Ovary (tissue), 9 donors: ENCODE data around the gene C1QTNF8. TPM values are rescaled to one million over a fixed set of nuclear protein-coding genes. Genes with fewer than 3 reads are reported as not detected.
"Not testable (repeated sequence)": the region's sequence is repeated elsewhere in the genome, so short reads cannot be mapped to it uniquely, and the experiment has no call there.

ENCODE experiments used
- DNase-seq, 5 donors: peaks; one replicate each; pipeline ENCODE4 v3.0.0-alpha.2; 2019 to 2020
- H3K27ac ChIP-seq, 2 donors: fragments of 200-600 bp; one replicate each; pipeline versions ENCODE4 v1.5.1 to v1.8.0; 2019 to 2022
- H3K27me3 ChIP-seq: fragments of 200-600 bp; one replicate; pipeline ENCODE4 v1.8.0; 2022
- H3K36me3 ChIP-seq: fragments of 200-600 bp; sonication (generic); one replicate; pipeline ENCODE4 v1.5.1; 2019
- H3K4me1 ChIP-seq: one replicate; pipeline ENCODE4 v1.8.1; 2013; ENCODE audit warnings: mild to moderate bottlenecking, moderate library complexity; ENCODE audit not compliant: insufficient read depth
- H3K4me3 ChIP-seq: fragments of 200-600 bp; sonication (generic); one replicate; pipeline ENCODE4 v1.5.1; 2017
- H3K9me3 ChIP-seq, 2 donors: fragments of 200-600 bp in 1 of 2; sonication (generic) in 1 of 2; one replicate each; pipeline versions ENCODE4 v1.5.1 to v1.8.1; 2013 to 2019; ENCODE audit warnings: mild to moderate bottlenecking in 1 of 2, moderate library complexity in 1 of 2
- EP300 ChIP-seq: sonication (generic); formaldehyde crosslinking; IDR thresholded peaks from one replicate; pipeline ENCODE4 v1.6.1; 2017; ENCODE audit warnings: antibody characterized with exemption
- POLR2A ChIP-seq: fragments of 450-650 bp; IDR thresholded peaks from one replicate; pipeline ENCODE4 v1.6.1; 2017; ENCODE audit warnings: antibody characterized with exemption, mild to moderate bottlenecking, moderate library complexity
- WGBS, 3 donors: extraction: QIAGEN DNeasy Blood & Tissue Kit in 1 of 3; methylation state at CpG; one replicate each; pipeline versions ENCODE4 v1.1.5 to v1.1.7; 2013 to 2017; 5-methylcytosine and 5-hydroxymethylcytosine counted together
- intact Hi-C, 4 donors: fragments of 100-400 bp; cut with DNase I; formaldehyde crosslinking; loops; one replicate each; pipeline versions ENCODE4 v1.11.0 to v1.15.1; 2022 to 2023
- polyA plus RNA-seq, 2 donors: library from polyadenylated mRNA; stranded (reverse); fragments of 200-250 nt in 1 of 2; fragments of 350-450 nt in 1 of 2; fragmentation: Illumina TruSeq in 1 of 2; extraction: RNeasy Lipid Tissue Mini Kit (QIAGEN cat#74804) in 1 of 2; gene quantifications; one replicate each; pipeline ENCODE4 v1.2.3, GENCODE V29; 2013 to 2014
- total RNA-seq, 7 donors: library from RNA; depleted of rRNA in 2 of 7; stranded (reverse); fragments of >200 nt in 2 of 7; fragmentation: NEBNext Ultra II Directional in 3 of 7; extraction: Animal tissue kit (Norgen Biotek cat#: 25700) in 3 of 7; gene quantifications; one replicate each; pipeline versions ENCODE4 v1.1.0 to v1.2.4, GENCODE V29; 2016 to 2023
- TF ChIP-seq, protein P1 (sequence below), 3 donors: fragments of 450-650 bp in 2 of 3; fragments of 200-600 bp in 1 of 3; IDR thresholded peaks; one replicate each; pipeline versions ENCODE4 v1.5.1 to v1.8.0; 2016 to 2022; ENCODE audit warnings: antibody characterized with exemption in 3 of 3, mild to moderate bottlenecking in 1 of 3
- donor health status: DM: no; HTN: no; CAD: no; lungs with moderate emphysema.
- donor health status: DM: no; HTN: no; CAD: no.
- donor health status: Bipolar disorder and iron deficiency.
- donor health status: DM: yes; HTN: yes; CAD: no.
- donor health status: DM: no; HTN: no; CAD: no.
- donor health status: DM: yes; HTN: yes; CAD: no.

C1QTNF8 gene
- total and polyA plus RNA-seq, 9 donors, result 0.80 TPM; not detected in 8

DNA sequence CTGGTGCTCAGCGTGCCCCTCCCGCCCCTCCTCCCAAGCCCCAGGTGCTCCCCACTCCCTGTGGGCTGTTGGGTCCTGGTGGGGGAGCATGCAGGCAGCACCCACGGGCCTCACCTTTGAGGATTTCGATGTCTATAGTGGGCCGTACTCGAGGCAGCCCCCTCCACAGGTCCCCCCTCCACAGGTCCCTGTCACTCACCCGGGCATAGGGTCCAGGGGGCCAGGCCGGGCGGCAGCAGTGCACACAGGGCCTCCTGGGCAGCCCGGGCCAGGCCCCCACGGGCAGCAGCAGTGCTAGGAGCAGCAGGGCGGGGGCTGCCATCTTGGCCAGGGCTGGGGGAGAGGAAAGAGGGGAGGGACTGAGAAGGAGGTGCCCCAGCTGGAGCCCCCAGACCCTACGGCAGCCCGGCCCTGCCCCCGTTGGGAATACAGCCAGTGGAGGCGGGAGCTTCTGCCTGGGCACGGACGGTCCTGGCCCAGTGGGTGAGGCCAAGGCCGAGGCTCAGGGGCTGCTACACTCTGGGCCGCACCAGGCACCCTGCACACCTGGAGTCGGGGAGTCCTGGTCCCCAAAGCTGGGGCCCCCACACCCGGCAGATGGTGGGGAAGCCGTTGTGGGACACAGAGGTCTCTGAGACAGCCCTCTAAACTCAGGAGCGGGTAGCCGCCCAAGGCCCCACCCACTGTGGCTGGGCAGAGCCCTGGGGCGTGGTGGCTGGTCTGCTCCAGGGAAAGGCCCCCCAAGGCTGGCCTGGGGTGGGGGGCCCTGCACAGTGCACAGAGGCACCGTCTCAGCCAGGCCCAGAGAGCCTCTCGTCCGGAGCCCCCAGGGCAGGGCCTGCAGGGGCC, 1.2 kb downstream of the C1QTNF8 start:
- intact Hi-C loops, result loop anchor here in 2 of 4 donors (5.0 to 10.0 kb wide), 2 partner anchors 280 to 383 kb away; no protein-coding TSS in a partner anchor
- H3K9me3 ChIP-seq, result no peaks in the 10 kb centered on the region
- H3K4me1 ChIP-seq, result peaks cover 2% of the 10 kb centered on the region
- H3K27ac ChIP-seq, result no peak overlapping the region
- H3K4me3 ChIP-seq, result no peak overlapping the region
- H3K36me3 ChIP-seq, result no peaks in the 10 kb centered on the region
- no peaks in the 10 kb centered on the region for H3K27me3 ChIP-seq
- TF ChIP-seq POLR2A (no peak), EP300 (no peak)
- TF ChIP-seq, protein P1, sequence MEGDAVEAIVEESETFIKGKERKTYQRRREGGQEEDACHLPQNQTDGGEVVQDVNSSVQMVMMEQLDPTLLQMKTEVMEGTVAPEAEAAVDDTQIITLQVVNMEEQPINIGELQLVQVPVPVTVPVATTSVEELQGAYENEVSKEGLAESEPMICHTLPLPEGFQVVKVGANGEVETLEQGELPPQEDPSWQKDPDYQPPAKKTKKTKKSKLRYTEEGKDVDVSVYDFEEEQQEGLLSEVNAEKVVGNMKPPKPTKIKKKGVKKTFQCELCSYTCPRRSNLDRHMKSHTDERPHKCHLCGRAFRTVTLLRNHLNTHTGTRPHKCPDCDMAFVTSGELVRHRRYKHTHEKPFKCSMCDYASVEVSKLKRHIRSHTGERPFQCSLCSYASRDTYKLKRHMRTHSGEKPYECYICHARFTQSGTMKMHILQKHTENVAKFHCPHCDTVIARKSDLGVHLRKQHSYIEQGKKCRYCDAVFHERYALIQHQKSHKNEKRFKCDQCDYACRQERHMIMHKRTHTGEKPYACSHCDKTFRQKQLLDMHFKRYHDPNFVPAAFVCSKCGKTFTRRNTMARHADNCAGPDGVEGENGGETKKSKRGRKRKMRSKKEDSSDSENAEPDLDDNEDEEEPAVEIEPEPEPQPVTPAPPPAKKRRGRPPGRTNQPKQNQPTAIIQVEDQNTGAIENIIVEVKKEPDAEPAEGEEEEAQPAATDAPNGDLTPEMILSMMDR (IDR thresholded peaks at IDR 0.05), result no peak
- WGBS, 3 donors, result 59 to 64% (median 61%) methylated on average over 19 to 29 of the region's 29 CpGs
- DNase-seq, result no peak

DNA sequence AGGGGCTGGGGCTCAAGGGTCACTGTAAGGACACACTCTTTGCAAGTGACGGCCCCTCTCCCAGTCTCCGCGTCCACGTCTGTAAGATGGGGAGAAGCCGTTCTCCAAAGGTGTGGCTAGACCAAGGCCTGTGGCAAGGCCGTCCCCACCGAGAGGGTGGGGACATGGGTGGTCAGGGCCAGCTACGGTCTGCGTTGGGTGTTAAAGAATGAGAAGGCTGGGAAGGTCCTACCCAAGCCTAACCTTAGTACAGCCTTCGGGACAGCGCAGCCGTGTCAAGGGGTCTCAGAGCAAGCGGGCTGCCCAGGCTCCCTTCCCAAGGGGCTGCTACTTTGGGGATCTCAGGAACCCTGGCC, 1.9 kb downstream of the C1QTNF8 start:
- no peak for DNase-seq
- H3K27ac ChIP-seq, result no peak overlapping the region
- 70 to 82% (median 73%) methylated on average over 13 of the region's 13 CpGs for WGBS, 3 donors
- peaks cover 5% of the 10 kb centered on the region for H3K4me1 ChIP-seq
- TF ChIP-seq EP300 (no peak), POLR2A (no peak)
- TF ChIP-seq, protein P1 (IDR thresholded peaks at IDR 0.05), result no peak
- H3K9me3 ChIP-seq, result no peaks in the 10 kb centered on the region
- no peaks in the 10 kb centered on the region for H3K27me3 ChIP-seq
- H3K36me3 ChIP-seq, result no peaks in the 10 kb centered on the region
- intact Hi-C loops, result loop anchor here in 1 of 4 donors (10.0 kb wide), 1 partner anchor 279 kb away; no protein-coding TSS in a partner anchor
- no peak overlapping the region for H3K4me3 ChIP-seq

DNA sequence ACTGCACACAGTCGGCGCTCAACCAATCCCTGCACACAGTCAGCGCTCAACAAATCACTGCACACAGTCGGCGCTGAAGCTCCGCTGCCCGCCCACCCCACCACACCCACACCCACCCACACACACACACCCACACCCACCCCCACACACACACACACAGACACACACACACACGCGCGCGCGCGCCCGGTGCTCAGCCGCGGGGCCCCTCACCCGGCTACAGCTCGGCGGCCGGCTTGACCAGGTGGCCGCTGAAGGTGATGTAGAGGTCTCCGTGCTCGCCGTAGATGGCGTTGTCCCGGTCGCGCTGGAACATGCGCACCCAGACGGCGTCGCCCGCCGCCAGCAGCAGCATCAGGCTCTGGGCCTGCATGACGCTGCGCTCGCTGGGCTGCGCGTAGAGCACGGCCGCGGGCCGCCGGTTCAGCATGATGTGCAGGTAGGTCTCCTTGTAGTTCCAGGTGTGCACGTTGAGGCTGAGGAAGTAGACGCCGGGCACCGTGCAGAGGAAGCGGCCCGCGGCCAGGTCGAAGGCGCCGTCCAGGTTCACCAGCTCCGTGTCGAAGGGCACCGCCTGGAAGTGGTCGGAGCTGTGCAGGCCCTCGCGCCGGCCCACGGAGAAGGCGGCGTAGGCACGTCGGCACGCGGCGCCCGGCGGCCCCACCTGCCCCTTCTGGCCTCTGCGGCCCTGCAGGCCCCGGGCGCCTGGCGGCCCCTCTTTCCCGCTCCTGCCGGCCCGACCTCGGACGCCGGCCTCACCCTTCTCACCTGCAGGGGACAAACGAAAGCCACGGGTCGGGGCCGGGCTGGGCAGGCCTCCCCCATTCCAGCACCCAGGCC, 2.5 kb downstream of the C1QTNF8 start:
- no peak for TF ChIP-seq EP300
- TF ChIP-seq POLR2A, result no peak
- TF ChIP-seq, protein P1 (IDR thresholded peaks at IDR 0.05), result no peak
- Histone ChIP-seq H3K27me3 (no peaks in the 10 kb centered on the region), H3K4me3 (no peak overlapping the region), H3K36me3 (no peaks in the 10 kb centered on the region), H3K4me1 (peaks cover 5% of the 10 kb centered on the region), H3K27ac (no peak overlapping the region), H3K9me3 (no peaks in the 10 kb centered on the region)
- intact Hi-C loops, result loop anchor here in 1 of 4 donors (10.0 kb wide), 1 partner anchor 279 kb away; no protein-coding TSS in a partner anchor
- DNase-seq, result no peak
- 73 to 82% (median 74%) methylated on average over 79 to 85 of the region's 85 CpGs for WGBS, 3 donors

DNA sequence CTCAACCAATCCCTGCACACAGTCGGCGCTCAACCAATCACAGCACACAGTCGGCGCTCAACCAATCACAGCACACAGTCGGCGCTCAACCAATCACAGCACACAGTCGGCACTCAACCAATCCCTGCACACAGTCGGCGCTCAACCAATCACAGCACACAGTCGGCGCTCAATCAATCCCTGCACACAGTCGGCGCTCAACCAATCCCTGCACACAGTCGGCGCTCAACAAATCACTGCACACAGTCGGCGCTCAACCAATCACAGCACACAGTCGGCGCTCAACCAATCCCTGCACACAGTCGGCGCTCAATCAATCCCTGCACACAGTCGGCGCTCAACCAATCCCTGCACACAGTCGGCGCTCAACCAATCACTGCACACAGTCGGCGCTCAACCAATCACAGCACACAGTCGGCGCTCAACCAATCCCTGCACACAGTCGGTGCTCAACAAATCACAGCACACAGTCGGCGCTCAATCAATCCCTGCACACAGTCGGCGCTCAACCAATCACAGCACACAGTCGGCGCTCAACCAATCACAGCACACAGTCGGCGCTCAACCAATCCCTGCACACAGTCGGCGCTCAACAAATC, 3.3 kb downstream of the C1QTNF8 start:
- H3K4me1 ChIP-seq, result not testable (repeated sequence)

More for the DNA sequence above, 3.3 kb downstream of the C1QTNF8 start:
- WGBS, 3 donors, result 94 to 96% (median 94%) methylated on average over 33 to 39 of the region's 40 CpGs
- not testable (repeated sequence) for H3K36me3 ChIP-seq, H3K27me3 ChIP-seq, DNase-seq, H3K27ac ChIP-seq, H3K9me3 ChIP-seq, H3K4me3 ChIP-seq
- intact Hi-C loops, result loop anchor here in 1 of 4 donors (10.0 kb wide), 1 partner anchor 278 kb away; no protein-coding TSS in a partner anchor
